Measurements from ENCODE around the gene SDK1.

Gene SDK1

DNA sequence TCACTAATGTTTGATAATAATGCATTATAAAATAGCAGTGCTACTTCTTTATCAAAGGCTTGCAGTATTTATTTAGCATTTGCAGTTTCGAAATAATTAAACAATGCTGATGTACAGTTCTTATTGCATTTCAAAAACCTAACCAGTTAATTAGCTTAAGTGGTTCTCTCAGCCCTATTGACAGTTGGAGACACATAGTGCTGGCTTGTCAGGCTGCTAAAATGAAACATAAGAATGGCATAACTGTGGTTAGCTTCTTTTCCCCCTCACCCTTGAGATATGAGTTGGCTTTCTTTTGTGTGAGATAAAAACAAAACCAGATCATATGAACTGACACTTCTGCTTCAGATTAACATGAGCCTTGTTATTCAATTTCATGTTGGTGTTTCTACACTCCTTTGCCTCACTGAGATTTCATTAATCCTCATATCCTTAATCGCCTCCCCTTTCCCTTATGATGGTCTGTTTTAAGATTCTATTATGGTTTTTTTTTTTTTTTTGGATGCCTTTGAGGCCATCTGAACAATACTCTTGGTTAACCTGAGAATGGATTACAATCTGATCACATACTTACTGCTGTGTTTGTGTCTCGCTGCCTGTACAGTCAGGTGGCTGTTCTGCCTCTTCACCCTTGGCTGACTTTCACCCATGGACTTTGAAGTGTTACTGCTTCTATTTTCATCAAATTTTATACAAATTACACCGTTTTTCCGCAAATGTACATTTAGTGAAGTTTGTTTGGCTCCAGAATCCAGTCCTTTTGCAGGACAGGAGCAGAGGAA lies 108.0 kb downstream of the SDK1 start:
- DNase-seq (ENCODE audit: low read depth in 3 of 3): no peak

DNA sequence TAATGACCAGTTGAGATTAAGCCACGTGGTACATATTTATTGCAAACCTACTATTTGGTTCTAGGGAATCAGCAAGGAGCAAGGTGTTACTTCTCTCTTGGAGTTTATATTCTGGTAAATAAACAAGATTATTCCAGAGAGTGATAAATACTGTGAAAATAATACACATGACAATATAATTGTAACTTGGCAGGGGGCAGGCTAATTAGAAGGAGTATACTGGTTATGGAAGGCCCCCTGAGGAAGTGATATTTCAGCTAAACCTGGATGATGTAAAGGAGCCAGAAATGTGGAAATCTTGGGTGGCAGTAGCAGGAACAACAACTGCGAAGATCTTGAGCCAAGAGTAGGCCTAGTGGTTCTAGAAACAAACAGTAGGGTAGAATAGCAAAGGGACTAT lies 111.8 kb downstream of the SDK1 start:
- DNase-seq (ENCODE audit: low read depth in 3 of 3): no peak

DNA sequence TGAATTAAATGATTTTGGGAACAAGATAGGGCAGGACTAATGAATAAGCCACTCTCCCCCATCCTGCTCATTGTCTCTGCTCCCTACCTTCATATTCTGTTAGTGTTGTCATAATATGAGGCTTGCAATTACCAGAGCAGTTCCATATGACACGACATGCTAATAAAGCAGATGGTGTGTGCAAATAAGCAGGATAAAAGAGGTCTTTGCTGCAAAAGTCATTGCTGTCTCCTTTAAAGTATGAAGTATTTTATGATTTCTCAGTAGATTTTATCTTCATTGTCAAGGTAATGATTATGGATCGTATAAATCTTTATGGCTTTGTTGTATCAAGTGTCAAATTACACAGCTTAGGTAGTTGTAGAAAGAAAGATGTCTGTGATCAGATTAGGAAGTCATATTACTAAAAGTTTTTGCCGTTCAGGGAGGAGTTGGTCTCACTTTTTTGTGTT lies 114.8 kb downstream of the SDK1 start:
- DNase-seq (ENCODE audit: low read depth in 3 of 3): no peak

DNA sequence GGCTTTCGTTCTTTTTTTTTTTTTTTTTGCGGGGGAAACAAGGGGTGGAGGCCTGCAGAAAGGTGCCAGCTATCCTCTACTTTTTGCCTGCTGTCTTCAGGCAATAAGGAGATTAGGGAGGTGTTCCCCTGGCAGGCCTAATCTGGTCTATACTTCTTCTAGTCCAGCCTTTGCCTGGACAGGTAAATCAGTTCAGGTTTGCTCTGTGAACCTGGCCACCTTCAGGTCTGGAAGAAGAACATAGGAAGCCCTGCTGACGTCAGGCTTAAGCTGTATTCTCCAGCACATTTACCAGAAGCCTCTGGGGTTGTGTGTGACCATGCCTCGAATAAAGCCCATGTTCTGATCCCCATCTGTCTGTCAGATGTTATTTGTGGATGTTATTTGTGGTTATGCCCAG lies 115.4 kb downstream of the SDK1 start:
- DNase-seq (ENCODE audit: low read depth in 3 of 3): no peak

DNA sequence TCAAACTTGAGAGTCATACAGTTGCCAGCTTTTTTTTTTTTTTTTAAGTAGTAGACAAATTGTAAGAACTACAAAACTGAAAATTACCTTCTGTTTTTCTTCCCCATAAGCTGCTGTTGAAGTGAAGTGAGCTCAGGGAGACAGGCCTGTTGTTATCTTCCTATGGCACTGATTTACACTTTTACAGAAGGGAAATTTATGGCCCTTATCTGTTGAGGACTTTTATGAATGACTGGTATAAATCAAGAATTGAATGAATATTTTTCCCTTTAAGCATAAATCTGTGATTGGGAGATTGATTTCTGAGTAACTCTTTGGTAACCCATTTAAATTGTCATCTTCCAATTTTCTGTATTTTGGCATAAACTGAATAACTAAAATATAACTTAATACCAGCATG lies 124.0 kb downstream of the SDK1 start:
- no peak for DNase-seq (ENCODE audit: low read depth in 3 of 3)

DNA sequence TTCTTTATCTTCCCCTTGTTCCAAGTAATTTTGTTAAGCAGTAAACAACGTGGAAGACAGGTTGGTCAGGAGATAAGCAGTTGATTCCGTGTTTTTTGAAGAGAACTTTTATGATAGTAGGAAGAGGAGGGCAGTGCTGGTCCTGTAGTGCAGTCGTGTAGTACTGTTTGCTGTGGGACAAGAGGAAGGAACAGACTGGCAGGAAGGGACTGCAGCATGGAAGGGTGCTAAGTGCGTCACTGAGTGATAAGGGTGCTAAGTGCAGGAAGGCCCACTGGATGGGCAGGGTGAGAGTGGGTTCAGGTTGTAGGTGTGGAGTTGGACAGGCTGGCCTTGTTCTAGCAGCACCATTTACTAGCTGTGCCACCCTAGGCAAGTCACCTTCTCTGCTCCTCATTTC lies 125.0 kb downstream of the SDK1 start:
- DNase-seq (ENCODE audit: low read depth in 3 of 3): no peak

DNA sequence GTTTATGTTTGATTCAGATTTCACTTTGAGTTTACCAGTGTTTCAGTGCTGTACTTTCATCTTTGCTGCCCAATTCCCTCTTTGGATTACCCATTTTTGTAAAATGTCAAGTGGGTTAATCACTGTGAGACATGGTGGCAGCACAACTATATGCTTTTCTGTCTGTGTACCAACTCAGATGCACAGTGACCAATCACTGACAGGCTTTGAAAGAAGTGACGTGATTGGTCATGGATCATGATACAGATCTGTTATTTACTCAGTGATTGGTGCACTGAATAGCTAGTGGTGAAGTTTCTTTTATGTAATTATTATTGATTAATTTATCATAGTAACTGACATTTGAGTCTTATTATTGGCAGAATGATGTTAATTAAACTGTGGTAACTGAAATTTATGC lies 126.9 kb downstream of the SDK1 start:
- no peak for DNase-seq (ENCODE audit: low read depth in 3 of 3)

DNA sequence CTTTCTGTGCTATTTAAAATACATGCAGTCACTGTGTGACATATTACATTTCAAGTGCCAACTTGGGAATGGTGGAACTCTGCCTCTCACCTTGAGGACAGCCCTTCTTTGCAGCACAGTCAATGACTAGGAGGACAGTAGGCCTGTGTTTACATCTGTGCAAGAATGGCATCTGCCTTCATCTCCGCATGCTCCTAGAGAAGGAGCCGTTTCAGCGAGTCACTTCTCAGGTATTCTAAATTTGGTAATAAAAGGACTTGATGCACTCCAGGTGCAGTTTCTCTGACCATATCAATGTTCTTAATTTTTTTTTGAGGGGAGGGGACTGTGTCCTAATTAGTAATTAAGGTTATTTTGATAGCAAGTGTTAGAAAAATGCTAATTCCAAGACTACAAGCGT lies 128.9 kb downstream of the SDK1 start:
- no peak for DNase-seq (ENCODE audit: low read depth in 3 of 3)

DNA sequence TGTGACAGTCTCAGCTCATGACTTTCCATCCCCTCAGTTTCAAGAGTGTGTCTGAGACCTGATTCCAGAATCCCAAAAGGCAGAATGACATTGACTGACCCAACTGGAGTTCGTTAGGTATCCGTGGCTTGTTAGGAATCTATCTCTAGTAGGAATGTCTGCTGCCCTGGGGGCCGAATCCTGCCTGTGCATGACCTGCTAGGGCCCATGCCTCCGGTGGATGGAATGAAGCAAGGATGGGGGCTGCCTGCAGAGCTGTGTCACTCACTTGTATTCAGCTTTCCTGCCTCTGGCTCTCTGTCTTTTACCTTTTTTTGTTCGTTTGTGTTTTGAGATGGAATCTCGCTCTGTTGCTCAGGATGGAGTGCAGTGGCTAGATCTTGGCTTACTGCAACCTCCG lies 129.5 kb downstream of the SDK1 start:
- no peak for DNase-seq (ENCODE audit: low read depth in 3 of 3)

DNA sequence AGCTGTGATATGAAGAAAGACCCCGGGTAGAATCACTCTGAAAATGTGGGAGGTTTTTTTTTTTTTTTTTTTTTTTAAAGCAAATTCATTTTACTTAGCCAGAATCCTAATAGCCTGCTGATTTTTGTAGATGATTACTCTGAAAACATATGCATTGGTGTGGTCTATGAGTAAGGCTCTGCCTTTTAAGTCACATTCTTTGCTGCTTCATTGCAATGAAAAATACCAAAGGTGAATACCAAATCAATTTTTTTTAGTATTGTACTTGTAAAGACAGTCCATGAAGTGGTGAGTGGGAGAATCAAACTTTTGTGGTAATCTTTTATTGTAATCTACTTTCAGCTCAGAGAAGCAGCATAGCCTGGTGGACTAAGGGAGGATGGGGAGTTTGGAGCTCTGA lies 130.3 kb downstream of the SDK1 start:
- no peak for DNase-seq (ENCODE audit: low read depth in 3 of 3)

DNA sequence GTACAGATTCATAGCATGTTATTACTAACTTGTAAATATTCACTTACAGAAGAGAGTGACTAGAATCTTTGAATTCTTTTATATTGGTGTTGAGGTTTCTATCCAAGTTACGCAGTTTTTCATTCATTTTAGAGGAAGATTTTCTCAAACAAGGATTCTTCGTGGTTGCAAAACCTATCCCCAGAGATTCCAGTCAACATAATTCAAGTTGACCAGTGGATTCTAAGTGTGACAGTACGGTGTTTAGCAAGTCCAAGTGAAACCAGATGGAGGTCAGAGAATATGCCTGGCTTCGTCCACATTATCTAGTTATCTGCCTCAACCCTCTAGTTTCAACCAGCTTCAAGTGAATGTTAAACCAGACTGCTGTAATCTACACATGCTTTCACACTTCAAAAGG lies 131.9 kb downstream of the SDK1 start:
- no peak for DNase-seq (ENCODE audit: low read depth in 3 of 3)

DNA sequence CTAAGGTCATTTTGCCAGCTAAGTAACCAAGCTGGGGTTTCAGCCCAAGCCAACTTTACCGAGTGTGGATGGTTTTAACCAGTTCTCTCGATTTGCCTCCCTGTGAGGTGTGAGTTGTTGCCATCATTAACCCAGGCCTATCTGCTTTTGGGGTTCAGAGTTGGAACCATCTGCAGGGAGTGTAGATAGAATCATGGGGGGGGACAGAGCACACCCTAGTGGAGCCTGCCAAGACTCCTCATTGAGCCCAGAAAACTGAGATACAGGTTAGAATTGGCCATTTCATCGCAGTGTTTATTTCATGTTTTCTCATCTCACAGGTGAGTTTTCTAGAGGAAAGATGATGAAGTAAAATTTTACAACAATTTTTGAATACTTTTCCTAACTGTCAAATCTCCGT lies 133.6 kb downstream of the SDK1 start:
- DNase-seq (ENCODE audit: low read depth in 3 of 3): no peak

DNA sequence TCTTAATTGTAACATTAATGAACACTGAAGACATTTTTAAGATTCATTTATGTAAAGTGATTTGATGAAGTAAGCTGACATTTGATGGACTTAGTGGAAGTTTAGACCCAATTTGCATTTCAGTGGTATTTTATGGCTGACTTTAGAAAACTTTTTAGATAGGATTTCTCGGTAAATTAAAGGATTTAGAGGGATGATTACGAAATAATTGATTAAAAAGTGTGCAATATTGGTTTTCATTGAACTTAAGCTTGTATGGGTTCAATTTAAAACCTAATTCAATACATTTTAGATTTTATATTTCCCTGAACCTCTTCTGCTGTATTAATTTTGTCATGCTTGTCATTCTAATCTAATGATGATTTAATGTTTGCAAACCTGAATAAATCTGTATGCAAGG lies 135.1 kb downstream of the SDK1 start:
- DNase-seq (ENCODE audit: low read depth in 3 of 3): no peak

DNA sequence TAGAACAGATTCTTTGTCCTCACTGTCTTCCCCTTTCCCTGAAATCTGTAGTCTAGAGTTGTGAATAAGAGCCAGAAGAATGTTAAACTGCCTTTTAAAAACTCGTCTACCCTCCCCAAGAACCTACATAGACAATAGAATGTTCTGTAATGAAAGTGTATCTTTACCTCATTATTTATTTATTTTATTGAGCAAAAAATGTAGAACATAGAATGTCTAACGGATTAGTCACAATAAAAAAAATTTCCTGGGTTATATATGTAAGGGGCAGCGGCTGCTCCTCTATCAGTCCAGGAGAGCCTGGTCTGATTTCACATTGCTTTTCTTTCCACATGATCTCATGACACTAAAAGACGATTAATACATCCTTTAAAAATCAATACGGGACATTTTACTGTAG lies 135.7 kb downstream of the SDK1 start:
- no peak for DNase-seq (ENCODE audit: low read depth in 3 of 3)

DNA sequence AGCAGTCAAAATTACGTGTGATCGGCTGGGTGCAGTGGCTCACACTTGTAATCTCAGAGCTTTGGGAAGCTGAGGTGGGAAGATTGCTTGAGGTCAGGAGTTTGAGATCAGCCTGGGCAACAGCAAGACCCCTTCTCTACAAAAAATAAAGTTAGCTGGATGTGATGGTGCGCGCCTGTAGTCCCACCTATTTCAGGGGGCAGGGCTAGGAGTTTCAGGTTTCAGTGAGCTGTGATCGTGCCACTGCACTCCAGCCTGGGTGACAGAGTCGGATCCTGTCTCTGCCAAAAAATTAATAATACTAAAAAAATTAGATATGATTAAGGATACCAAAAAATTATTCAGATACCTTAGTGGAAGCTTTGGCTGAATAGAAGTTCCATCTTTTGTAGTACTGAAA lies 136.4 kb downstream of the SDK1 start:
- DNase-seq (ENCODE audit: low read depth in 3 of 3): no peak

DNA sequence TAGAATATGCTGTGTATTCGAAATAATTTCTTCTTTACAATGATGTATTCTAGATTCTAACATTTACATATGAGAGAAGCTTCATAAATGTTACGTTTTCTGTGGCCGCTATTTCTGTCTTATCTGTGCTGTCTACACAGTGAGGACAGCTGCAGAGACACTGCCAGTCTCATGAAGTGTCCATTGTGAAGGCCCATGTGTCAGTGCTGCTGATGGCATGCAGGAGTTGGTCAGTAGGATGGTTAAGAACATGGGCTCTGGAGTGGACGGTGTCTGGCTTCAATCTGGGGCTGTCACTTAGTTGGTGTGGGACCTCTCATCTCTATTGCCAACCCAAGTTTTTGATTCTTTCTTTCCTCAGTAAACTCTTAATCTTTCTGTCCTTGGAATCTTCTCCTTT lies 137.3 kb downstream of the SDK1 start:
- DNase-seq (ENCODE audit: low read depth in 3 of 3): no peak

DNA sequence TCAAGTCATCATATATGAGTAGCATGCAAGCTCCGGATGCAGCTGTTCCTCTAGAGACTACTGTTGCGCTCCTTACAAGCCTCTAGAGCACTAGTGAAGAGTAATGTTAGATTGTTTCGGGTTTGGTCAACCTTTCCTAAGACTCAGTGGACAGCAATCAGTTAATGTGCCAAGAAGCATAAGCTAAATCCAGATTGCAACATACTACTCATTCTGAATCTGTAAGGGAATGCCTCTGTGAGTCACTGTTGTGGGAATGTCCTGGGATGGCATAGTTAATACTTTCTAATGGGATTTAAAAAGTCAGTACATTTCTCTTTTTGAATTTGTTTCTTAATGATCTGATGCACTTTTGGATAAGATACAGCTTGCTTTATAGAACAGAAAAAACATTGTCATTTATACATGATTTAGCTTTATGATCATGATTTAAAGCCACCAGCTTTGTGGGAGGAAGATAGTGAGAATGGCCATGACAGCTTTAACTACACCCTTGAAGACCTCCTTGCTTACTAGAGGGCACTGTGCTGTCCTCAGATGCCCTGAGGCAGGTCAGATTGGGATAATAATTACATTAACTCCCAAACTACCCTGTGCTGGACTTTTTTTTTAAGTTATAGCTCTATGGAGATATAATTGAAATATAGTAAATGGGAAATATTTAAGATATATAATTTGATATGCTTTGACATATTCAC lies 138.4 kb downstream of the SDK1 start:
- DNase-seq (ENCODE audit: low read depth in 3 of 3): no peak

DNA sequence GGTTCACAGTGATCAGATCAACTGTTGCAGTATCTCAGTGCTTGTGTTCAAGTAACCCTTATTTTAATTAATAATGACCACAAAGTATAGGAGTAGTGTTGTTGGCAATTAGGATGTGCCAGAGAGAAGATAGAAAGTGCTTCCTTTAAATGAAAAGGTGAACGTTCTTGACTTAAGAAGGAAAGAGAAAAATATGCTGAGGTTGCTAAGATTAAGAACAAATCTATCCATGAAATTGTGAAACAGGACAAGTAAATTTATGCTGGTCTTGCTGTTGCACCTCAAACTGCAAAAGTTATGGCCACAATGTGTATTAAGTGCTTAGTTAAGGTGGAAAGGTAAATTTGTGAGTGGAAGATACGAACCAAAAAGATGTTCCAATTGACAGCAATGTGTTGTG lies 139.5 kb downstream of the SDK1 start:
- no peak for DNase-seq (ENCODE audit: low read depth in 3 of 3)

DNA sequence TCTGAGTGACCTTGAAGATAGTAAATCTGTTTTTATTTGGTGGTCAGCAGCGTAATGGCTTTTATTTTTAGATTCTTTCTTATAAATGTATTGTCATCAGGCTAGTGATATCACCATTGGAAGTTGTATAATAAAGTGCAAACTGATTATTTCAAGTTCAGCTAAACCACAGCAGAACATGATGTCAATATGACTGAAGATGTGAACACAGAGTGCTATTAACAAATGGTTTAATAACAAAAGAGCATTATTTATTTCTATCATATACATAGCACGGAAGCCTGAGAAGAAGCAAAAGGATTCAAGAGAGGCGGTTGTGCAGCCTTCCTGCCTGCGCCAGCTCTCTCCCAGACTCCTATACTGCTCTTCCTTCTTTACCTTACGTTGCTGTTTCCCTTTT lies 142.7 kb downstream of the SDK1 start:
- DNase-seq (ENCODE audit: low read depth in 3 of 3): no peak

DNA sequence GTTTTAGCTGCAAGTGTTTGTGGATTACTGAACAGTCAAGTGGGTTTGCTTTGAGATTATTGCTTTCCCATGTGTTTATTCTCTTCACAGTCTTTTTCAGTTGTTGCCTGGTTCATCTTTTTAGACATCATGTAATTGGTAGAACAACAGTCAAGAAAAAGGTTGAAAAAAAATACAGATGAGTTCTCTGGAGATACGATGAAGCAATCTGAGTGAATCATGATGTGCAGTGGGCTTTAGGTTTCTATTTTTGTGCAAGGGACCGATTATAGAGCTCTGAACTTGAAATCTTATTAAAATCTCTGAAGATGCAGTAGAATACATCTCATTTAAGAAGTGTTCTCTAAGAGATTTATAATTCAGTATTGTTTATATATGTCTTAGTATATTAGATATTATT lies 145.7 kb downstream of the SDK1 start:
- DNase-seq (ENCODE audit: low read depth in 3 of 3): no peak

DNA sequence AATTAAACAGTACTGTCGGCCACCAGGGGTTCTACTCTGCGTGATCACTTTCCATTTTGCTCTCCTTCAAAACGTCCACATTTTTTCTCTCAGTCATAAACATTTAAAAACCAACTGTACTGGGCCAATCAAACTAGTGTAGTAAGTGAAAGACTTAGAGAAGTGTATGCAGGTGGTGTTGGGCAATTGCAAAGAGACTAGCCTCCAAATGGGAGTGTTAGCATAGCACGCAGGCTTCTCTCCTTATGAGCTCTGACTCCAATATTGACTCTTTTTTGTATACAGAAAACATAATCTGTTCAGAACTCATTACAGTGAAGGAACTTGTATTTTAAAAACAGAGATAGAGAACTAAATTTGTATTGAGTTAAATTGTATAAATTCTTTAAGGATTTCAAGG lies 150.6 kb downstream of the SDK1 start:
- DNase-seq (ENCODE audit: low read depth in 3 of 3): no peak

DNA sequence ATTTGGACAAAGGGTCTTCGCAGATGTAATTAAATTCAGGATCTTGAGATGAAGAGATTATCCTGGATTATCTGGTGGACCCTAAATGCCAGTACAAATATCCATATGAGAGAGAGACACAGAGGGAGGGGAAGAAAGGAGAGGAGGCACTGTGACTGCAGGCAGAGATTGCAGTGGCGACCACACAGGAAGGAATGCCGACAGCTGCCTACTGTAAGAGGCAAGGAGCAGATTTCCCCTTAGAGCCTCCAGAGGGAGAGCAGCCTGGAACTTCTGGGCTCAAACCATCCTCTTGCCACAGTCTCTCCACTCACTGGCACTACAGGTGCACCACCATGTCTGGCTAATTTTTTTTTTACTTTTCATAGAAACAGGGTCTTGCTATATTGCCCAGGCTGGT lies 152.3 kb downstream of the SDK1 start:
- no peak for DNase-seq (ENCODE audit: low read depth in 3 of 3)

DNA sequence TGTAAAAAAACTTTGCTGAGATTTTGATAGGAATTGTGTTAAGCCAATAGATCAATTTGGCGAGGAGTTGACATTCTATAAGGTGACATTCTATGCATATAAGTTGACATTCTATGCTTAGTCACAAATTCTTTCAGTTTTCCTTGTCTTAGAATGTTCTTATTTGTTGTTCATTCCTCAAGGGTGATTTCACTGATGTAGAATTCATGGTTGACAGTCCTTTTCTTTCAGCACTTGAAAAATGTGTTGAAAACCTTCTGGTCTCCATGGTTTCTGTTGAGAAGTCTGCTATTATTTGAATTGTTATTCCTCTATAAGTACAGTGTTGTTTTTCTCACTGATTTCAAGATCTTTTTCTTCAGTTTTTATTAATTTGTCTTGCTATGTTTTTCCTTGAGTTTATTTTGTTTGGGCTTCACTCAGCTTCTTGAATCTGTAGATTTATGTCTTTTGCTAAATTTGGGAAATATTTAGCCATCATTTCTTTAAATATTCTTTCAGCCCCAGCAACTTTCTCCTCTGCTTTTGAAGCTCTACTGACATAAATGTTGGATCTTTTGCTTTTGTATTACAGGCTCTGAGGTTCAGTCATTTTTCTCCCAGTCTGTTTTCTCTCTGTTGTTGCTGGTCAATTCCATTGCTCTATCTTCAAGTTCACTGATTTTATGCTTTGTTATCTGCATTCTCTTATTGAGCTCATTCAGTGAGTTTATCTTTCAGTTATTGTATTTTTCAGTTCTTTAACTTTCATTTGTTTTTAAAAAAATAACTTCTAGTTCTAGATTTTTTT lies 154.9 kb downstream of the SDK1 start:
- no peak for DNase-seq (ENCODE audit: low read depth in 3 of 3)
